K562 (cell line): ENCODE data around the gene IPPK. TPM values are rescaled to one million over a fixed set of nuclear protein-coding genes. Genes with fewer than 3 reads are reported as not detected.

Experiments
- CAMTA2 ChIP-seq: fragments of 250-450 bp; sonication (Bioruptor Pico); conservative IDR thresholded peaks from 2 replicates; pipeline ENCODE4 v1.5.1; 2022
- CBX3 ChIP-seq, 2 experiments: IDR thresholded peaks; 1 replicate in 1 of 2; 2 replicates in 1 of 2; pipeline ENCODE4 v1.6.1; 2012; ENCODE audit warnings: inconsistent platforms in 2 of 2, low read length in 2 of 2, borderline replicate concordance in 1 of 2, control low read depth in 1 of 2
- EGR1 ChIP-seq: fragments of 450-650 bp; conservative IDR thresholded peaks from 2 replicates; pipeline ENCODE4 v1.6.1; 2017; ENCODE audit warnings: mild to moderate bottlenecking
- EWSR1 ChIP-seq: fragments of 450-650 bp; IDR thresholded peaks from 2 replicates; pipeline ENCODE4 v1.6.1; 2018; ENCODE audit warnings: borderline replicate concordance, mild to moderate bottlenecking, low read depth, moderate library complexity; ENCODE audit not compliant: partially characterized antibody
- HDAC1 ChIP-seq, 2 experiments: fragments of 450-650 bp; IDR thresholded peaks; 2 replicates each; pipeline ENCODE4 v1.6.1; 2016 to 2017; ENCODE audit warnings: inconsistent platforms in 1 of 2, mild to moderate bottlenecking in 1 of 2, moderate library complexity in 1 of 2
- KDM1A ChIP-seq, 2 experiments: fragments of 450-650 bp; IDR thresholded peaks; 2 replicates each; pipeline ENCODE4 v1.6.1; 2016; ENCODE audit warnings: mild to moderate bottlenecking in 2 of 2
- MXI1 ChIP-seq: IDR thresholded peaks from 2 replicates; pipeline ENCODE4 v1.6.1; 2011; ENCODE audit warnings: low read depth, mild to moderate bottlenecking, improper control_type of control experiment, low read length
- NR3C1 ChIP-seq: sonication (generic); formaldehyde crosslinking; IDR thresholded peaks from 2 replicates; pipeline ENCODE4 v1.8.1; 2022; ENCODE audit warnings: missing genetic modification reagents
- POLR2A ChIP-seq: fragments of 450-650 bp; conservative IDR thresholded peaks from 2 replicates; pipeline ENCODE4 v1.6.1; 2016
- SIRT6 ChIP-seq: IDR thresholded peaks from one replicate; pipeline ENCODE4 v1.6.1; 2012; ENCODE audit warnings: low read depth, mild to moderate bottlenecking, control low read depth, inconsistent platforms, low read length, moderate library complexity
- SMARCA5 ChIP-seq: fragments of 450-650 bp; IDR thresholded peaks from 2 replicates; pipeline ENCODE4 v1.6.1; 2016
- SP2 ChIP-seq: IDR thresholded peaks from 2 replicates; pipeline ENCODE4 v1.6.1; 2011; ENCODE audit warnings: mild to moderate bottlenecking, low read depth, low read length, moderate library complexity; ENCODE audit not compliant: poor library complexity, severe bottlenecking; ENCODE audit errors: extremely low read depth
- SREBF1 ChIP-seq: fragments of 150-350 bp; IDR thresholded peaks from 2 replicates; pipeline ENCODE4 v1.6.1; 2014; ENCODE audit warnings: antibody characterized with exemption, low read depth, low read length, borderline replicate concordance
- TCF3 ChIP-seq: sonication (generic); formaldehyde crosslinking; IDR thresholded peaks from 2 replicates; pipeline ENCODE4 v1.4.0; 2020; ENCODE audit warnings: mild to moderate bottlenecking, missing genetic modification reagents
- ZBTB17 ChIP-seq: fragments of 450-650 bp; formaldehyde crosslinking; IDR thresholded peaks from 2 replicates; pipeline ENCODE4 v1.4.0; 2020; ENCODE audit warnings: mild to moderate bottlenecking
- ZNF121 ChIP-seq: sonication (generic); formaldehyde crosslinking; conservative IDR thresholded peaks from 2 replicates; pipeline ENCODE4 v1.8.0; 2022; ENCODE audit warnings: missing genetic modification reagents
- polyA plus RNA-seq, 8 experiments: library from polyadenylated mRNA; depleted of rRNA in 4 of 8; stranded (reverse) in 5 of 8; unstranded in 3 of 8; fragments of >200 nt; fragmentation: Nextera tagmentation in 2 of 8; fragmentation: Illumina TruSeq in 1 of 8; extraction: Ambion mirVana in 2 of 8; extraction: Trizol in 1 of 8; gene quantifications; 2 replicates each; pipeline versions ENCODE4 v1.2.1 to v1.2.3, GENCODE V29; 2011 to 2014; ENCODE audit warnings: inconsistent platforms in 1 of 8, missing spikeins in 1 of 8
- total RNA-seq, 7 experiments: library from RNA; depleted of rRNA in 6 of 7; stranded (reverse); fragments of >200 nt in 6 of 7; fragmentation: Illumina TruSeq in 2 of 7; extraction: Trizol in 2 of 7; gene quantifications; 2 replicates each; pipeline versions ENCODE4 v1.2.1 to v1.2.3, GENCODE V29; 2011 to 2021; ENCODE audit warnings: low replicate concordance in 1 of 7
- TF ChIP-seq, protein P1 (sequence below): fragments of 450-650 bp; IDR thresholded peaks from 2 replicates; pipeline ENCODE4 v1.6.1; 2014; ENCODE audit warnings: low read depth, mild to moderate bottlenecking, moderate library complexity, borderline replicate concordance
- TF ChIP-seq, protein P2 (sequence below): fragments of 450-650 bp; formaldehyde crosslinking; IDR thresholded peaks from 2 replicates; pipeline ENCODE4 v1.4.0; 2020; ENCODE audit warnings: mild to moderate bottlenecking, moderate library complexity
- TF ChIP-seq, protein P3 (sequence below): sonication (generic); formaldehyde crosslinking; IDR thresholded peaks from 2 replicates; pipeline ENCODE4 v1.8.0; 2022; ENCODE audit warnings: mild to moderate bottlenecking, missing genetic modification reagents
- TF ChIP-seq, protein P4 (sequence below), 2 experiments: IDR thresholded peaks; 2 replicates each; pipeline ENCODE4 v1.6.1; 2011; ENCODE audit warnings: borderline replicate concordance in 1 of 2, control low read depth in 1 of 2, low read depth in 1 of 2, low read length in 1 of 2, mild to moderate bottlenecking in 1 of 2, mixed read lengths in 1 of 2, moderate library complexity in 1 of 2; ENCODE audit not compliant: insufficient read depth in 1 of 2, insufficient read length in 1 of 2, poor library complexity in 1 of 2, severe bottlenecking in 1 of 2; ENCODE audit errors: extremely low read depth in 1 of 2

Gene IPPK
- total and polyA plus RNA-seq, 9 of the 15 experiments (the other 6 are each of a cell fraction or from before 2014, with no cell fraction given) = 3.1 to 22.2 (median 11.2) TPM

DNA sequence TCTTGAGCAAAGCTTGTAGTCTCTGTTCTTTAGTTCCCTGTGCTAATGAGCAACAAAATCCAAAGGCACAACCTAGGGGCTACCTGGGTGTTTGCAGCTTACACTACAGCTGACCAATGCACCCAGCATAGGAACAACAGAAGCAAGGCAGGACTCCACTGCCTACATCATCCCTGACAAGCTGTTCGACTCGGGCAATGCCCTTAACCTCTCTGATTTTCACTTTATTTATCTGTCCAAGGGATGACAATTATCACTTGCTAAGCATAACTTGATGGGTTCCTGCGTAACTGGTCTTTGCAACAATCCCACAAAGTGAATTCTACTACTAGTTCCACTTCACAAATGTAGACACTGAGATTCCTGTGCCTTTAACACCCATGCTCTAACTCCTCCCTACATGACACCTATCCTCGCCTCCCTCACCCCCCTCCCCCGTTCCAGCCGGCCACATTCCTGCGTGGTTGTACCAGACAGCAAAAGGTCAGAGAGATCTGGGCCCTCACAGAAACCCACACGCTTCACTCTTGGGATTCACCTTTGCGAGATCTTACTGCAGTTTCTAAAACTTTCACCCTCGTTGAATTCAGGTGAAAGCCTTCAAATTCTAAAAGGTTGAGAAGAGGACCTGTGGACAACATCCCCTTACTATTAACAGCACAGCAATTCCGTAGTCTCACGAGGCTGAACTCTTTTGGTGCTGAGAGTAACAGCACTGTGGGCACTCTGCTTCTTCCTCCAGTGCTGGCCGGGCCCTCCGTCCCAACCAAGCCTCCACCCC, 995 bp downstream of the IPPK start (continued):
- 0 out of 2 replicates have a peak, but pooled peaks have one; percentile 7 for TF ChIP-seq TCF3
- TF ChIP-seq ZNF121 (CRISPR knock-in tag) = no peak
- TF ChIP-seq, protein P1, sequence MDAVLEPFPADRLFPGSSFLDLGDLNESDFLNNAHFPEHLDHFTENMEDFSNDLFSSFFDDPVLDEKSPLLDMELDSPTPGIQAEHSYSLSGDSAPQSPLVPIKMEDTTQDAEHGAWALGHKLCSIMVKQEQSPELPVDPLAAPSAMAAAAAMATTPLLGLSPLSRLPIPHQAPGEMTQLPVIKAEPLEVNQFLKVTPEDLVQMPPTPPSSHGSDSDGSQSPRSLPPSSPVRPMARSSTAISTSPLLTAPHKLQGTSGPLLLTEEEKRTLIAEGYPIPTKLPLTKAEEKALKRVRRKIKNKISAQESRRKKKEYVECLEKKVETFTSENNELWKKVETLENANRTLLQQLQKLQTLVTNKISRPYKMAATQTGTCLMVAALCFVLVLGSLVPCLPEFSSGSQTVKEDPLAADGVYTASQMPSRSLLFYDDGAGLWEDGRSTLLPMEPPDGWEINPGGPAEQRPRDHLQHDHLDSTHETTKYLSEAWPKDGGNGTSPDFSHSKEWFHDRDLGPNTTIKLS = no peak
- TF ChIP-seq MXI1 = no peak
- TF ChIP-seq CBX3 (IDR thresholded peaks at IDR 0.05; ENCODE audit: borderline replicate concordance in 1 of 2, low read length in 2 of 2) = no peak; a peak in 1 of 3 replicates
- TF ChIP-seq CAMTA2 (CRISPR knock-in tag) = no peak
- TF ChIP-seq NR3C1 (CRISPR knock-in tag) = no peak
- TF ChIP-seq SIRT6 = no peak
- TF ChIP-seq, protein P2, sequence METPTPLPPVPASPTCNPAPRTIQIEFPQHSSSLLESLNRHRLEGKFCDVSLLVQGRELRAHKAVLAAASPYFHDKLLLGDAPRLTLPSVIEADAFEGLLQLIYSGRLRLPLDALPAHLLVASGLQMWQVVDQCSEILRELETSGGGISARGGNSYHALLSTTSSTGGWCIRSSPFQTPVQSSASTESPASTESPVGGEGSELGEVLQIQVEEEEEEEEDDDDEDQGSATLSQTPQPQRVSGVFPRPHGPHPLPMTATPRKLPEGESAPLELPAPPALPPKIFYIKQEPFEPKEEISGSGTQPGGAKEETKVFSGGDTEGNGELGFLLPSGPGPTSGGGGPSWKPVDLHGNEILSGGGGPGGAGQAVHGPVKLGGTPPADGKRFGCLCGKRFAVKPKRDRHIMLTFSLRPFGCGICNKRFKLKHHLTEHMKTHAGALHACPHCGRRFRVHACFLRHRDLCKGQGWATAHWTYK (CRISPR knock-in tag) = no peak
- TF ChIP-seq SP2 = no peak
- peak; percentile 58 for TF ChIP-seq POLR2A
- no peak for TF ChIP-seq ZBTB17 (CRISPR knock-in tag)
- peak; percentile 75 to 89 for TF ChIP-seq KDM1A (IDR thresholded peaks at IDR 0.05)
- TF ChIP-seq, protein P3, sequence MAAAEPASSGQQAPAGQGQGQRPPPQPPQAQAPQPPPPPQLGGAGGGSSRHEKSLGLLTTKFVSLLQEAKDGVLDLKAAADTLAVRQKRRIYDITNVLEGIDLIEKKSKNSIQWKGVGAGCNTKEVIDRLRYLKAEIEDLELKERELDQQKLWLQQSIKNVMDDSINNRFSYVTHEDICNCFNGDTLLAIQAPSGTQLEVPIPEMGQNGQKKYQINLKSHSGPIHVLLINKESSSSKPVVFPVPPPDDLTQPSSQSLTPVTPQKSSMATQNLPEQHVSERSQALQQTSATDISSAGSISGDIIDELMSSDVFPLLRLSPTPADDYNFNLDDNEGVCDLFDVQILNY (CRISPR knock-in tag) = no peak
- TF ChIP-seq, protein P4, sequence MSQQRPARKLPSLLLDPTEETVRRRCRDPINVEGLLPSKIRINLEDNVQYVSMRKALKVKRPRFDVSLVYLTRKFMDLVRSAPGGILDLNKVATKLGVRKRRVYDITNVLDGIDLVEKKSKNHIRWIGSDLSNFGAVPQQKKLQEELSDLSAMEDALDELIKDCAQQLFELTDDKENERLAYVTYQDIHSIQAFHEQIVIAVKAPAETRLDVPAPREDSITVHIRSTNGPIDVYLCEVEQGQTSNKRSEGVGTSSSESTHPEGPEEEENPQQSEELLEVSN (IDR thresholded peaks at IDR 0.05; ENCODE audit: borderline replicate concordance in 1 of 2, extremely low read depth in 1 of 2, insufficient read depth in 1 of 2, insufficient read length in 1 of 2, low read depth in 1 of 2, low read length in 1 of 2, poor library complexity in 1 of 2, severe bottlenecking in 1 of 2) = peak in 1 of 2 experiments; percentile 37
- TF ChIP-seq EWSR1 = no peak
- TF ChIP-seq SREBF1 = no peak
- peak; percentile 65 for TF ChIP-seq EGR1
- peak; percentile 79 for TF ChIP-seq SMARCA5
- peak in 1 of 2 experiments; percentile 43; a peak in 1 of 4 replicates for TF ChIP-seq HDAC1 (IDR thresholded peaks at IDR 0.05)
